IPS-18a (cell line): ENCODE measurements around the gene STPG2.

ENCODE experiments used
- H3K27ac ChIP-seq: one replicate; pipeline ENCODE4 v1.5.1; 2013; ENCODE audit warnings: low read length
- H3K27me3 ChIP-seq: one replicate; pipeline ENCODE4 v1.6.1; 2013; ENCODE audit warnings: mild to moderate bottlenecking, low read length; ENCODE audit not compliant: control insufficient read depth, insufficient read depth
- H3K36me3 ChIP-seq: one replicate; pipeline ENCODE4 v1.6.1; 2013; ENCODE audit warnings: low read depth, low read length; ENCODE audit not compliant: control insufficient read depth
- H3K4me1 ChIP-seq: one replicate; pipeline ENCODE4 v1.6.1; 2013; ENCODE audit warnings: low read depth, low read length; ENCODE audit not compliant: control insufficient read depth
- H3K4me3 ChIP-seq: one replicate; pipeline ENCODE4 v1.5.1; 2013; ENCODE audit warnings: low read length
- H3K9ac ChIP-seq: one replicate; pipeline ENCODE4 v1.6.1; 2013; ENCODE audit warnings: mild to moderate bottlenecking, low read length, moderate library complexity
- H3K9me3 ChIP-seq: one replicate; pipeline ENCODE4 v1.6.1; 2013; ENCODE audit warnings: low read depth, low read length; ENCODE audit not compliant: control insufficient read depth

The STPG2 gene

GRCh38 chr4:98143001-98143899, at the start of gene STPG2:
Gene STPG2 (minus strand): TSS chr4:98143476.
- Histone ChIP-seq H3K4me1 (peaks cover 8% of the 10 kb centered on the region), H3K9ac (peak within 1 kb of the TSS; percentile 50), H3K4me3 (peak within 1 kb of the TSS; percentile 75), H3K9me3 (no peaks in the 10 kb centered on the region), H3K27me3 (no peaks in the 10 kb centered on the region), H3K27ac (peak within 1 kb of the TSS; percentile 32), H3K36me3 (no peaks in the 10 kb centered on the region)

GRCh38 chr4:98185279-98185678, 42.0 kb upstream of the STPG2 start:
- no peaks in the 10 kb centered on the region for H3K36me3 ChIP-seq
- no peak overlapping the region for H3K27ac ChIP-seq
- no peaks in the 10 kb centered on the region for H3K27me3 ChIP-seq
- H3K9me3 ChIP-seq: peaks cover 4% of the 10 kb centered on the region
- H3K9ac ChIP-seq: no peak overlapping the region
- no peaks in the 10 kb centered on the region for H3K4me1 ChIP-seq
- H3K4me3 ChIP-seq: no peak overlapping the region

- Histone ChIP-seq H3K27ac (no peak overlapping the region), H3K9me3 (no peaks in the 10 kb centered on the region), H3K9ac (no peak overlapping the region), H3K4me3 (no peak overlapping the region), H3K27me3 (no peaks in the 10 kb centered on the region), H3K36me3 (no peaks in the 10 kb centered on the region), H3K4me1 (peaks cover 3% of the 10 kb centered on the region)
Observed at GRCh38 chr4:98181809-98182208, 38.5 kb upstream of the STPG2 start.

- H3K27me3 ChIP-seq: no peaks in the 10 kb centered on the region
- H3K27ac ChIP-seq: no peak overlapping the region
- no peak overlapping the region for H3K4me3 ChIP-seq
- peaks cover 12% of the 10 kb centered on the region for H3K4me1 ChIP-seq
- no peak overlapping the region for H3K9ac ChIP-seq
- H3K9me3 ChIP-seq: no peaks in the 10 kb centered on the region
- H3K36me3 ChIP-seq: no peaks in the 10 kb centered on the region
Observed at GRCh38 chr4:98179951-98180350, 36.7 kb upstream of the STPG2 start.

GRCh38 chr4:98176531-98176930, 33.3 kb upstream of the STPG2 start:
- H3K4me3 ChIP-seq: no peak overlapping the region
- no peaks in the 10 kb centered on the region for H3K36me3 ChIP-seq
- peaks cover 12% of the 10 kb centered on the region for H3K4me1 ChIP-seq
- H3K27me3 ChIP-seq: no peaks in the 10 kb centered on the region
- no peaks in the 10 kb centered on the region for H3K9me3 ChIP-seq
- no peak overlapping the region for H3K9ac ChIP-seq
- H3K27ac ChIP-seq: no peak overlapping the region

GRCh38 chr4:98170035-98170434, 26.8 kb upstream of the STPG2 start:
- Histone ChIP-seq H3K27ac (no peak overlapping the region), H3K9me3 (no peaks in the 10 kb centered on the region), H3K36me3 (no peaks in the 10 kb centered on the region), H3K27me3 (no peaks in the 10 kb centered on the region), H3K4me1 (peaks cover 7% of the 10 kb centered on the region), H3K9ac (no peak overlapping the region), H3K4me3 (no peak overlapping the region)

GRCh38 chr4:98166731-98167041, 23.4 kb upstream of the STPG2 start:
- H3K9me3 ChIP-seq: no peaks in the 10 kb centered on the region
- H3K27ac ChIP-seq: no peak overlapping the region
- H3K4me1 ChIP-seq: peaks cover 7% of the 10 kb centered on the region
- no peak overlapping the region for H3K4me3 ChIP-seq
- H3K36me3 ChIP-seq: no peaks in the 10 kb centered on the region
- no peaks in the 10 kb centered on the region for H3K27me3 ChIP-seq
- H3K9ac ChIP-seq: no peak overlapping the region

- Histone ChIP-seq H3K27me3 (no peaks in the 10 kb centered on the region), H3K9ac (no peak overlapping the region), H3K9me3 (no peaks in the 10 kb centered on the region), H3K36me3 (no peaks in the 10 kb centered on the region), H3K27ac (no peak overlapping the region), H3K4me1 (peaks cover 7% of the 10 kb centered on the region), H3K4me3 (no peak overlapping the region)
Observed at GRCh38 chr4:98166025-98166730, 22.9 kb upstream of the STPG2 start.

- Histone ChIP-seq H3K4me3 (no peak overlapping the region), H3K9ac (no peak overlapping the region), H3K4me1 (no peaks in the 10 kb centered on the region), H3K36me3 (no peaks in the 10 kb centered on the region), H3K9me3 (no peaks in the 10 kb centered on the region), H3K27me3 (no peaks in the 10 kb centered on the region), H3K27ac (no peak overlapping the region)
Observed at GRCh38 chr4:98162696-98163095, 19.4 kb upstream of the STPG2 start.

GRCh38 chr4:98151145-98151924, 8.1 kb upstream of the STPG2 start:
- Histone ChIP-seq H3K27ac (no peak overlapping the region), H3K27me3 (no peaks in the 10 kb centered on the region), H3K9ac (no peak overlapping the region), H3K36me3 (no peaks in the 10 kb centered on the region), H3K4me1 (no peaks in the 10 kb centered on the region), H3K4me3 (no peak overlapping the region), H3K9me3 (no peaks in the 10 kb centered on the region)

- Histone ChIP-seq H3K27ac (no peak overlapping the region), H3K9me3 (no peaks in the 10 kb centered on the region), H3K36me3 (no peaks in the 10 kb centered on the region), H3K9ac (no peak overlapping the region), H3K4me1 (no peaks in the 10 kb centered on the region), H3K4me3 (no peak overlapping the region), H3K27me3 (no peaks in the 10 kb centered on the region)
Observed at GRCh38 chr4:98150092-98150761, 7.0 kb upstream of the STPG2 start.
